Uterus (tissue), 2 donors: ENCODE data around the gene CDC27.

Source experiments
- CTCF ChIP-seq, 4 experiments: fragments of 200-600 bp in 2 of 4; fragments of 450-650 bp in 2 of 4; sonication (generic) in 2 of 4; IDR thresholded peaks; one replicate each; pipeline ENCODE4 v1.5.1; 2016 to 2019; ENCODE audit warnings: antibody characterized with exemption in 4 of 4, mild to moderate bottlenecking in 2 of 4, moderate library complexity in 1 of 4
- POLR2A ChIP-seq, 2 donors: fragments of 450-650 bp; IDR thresholded peaks; one replicate each; pipeline ENCODE4 v1.6.1; 2016; ENCODE audit warnings: antibody characterized with exemption in 2 of 2, mild to moderate bottlenecking in 1 of 2, moderate library complexity in 1 of 2

- TF ChIP-seq POLR2A (IDR thresholded peaks at IDR 0.05) (peak; percentile 50 to 69), CTCF (IDR thresholded peaks at IDR 0.05) (peak in 2 of 4 experiments; percentile 6 to 11)
Measured at GRCh38 chr17:47188876-47189731, at the start of gene CDC27.
